GM18870 (cell line): ENCODE results near the gene DCAF10.
"Not testable (repeated sequence)": the region's sequence is repeated elsewhere in the genome, so short reads cannot be mapped to it uniquely, and the experiment has no call there.

Experiments
- ATAC-seq: cut with Tn5 transposase; IDR thresholded peaks from one replicate; pipeline ENCODE4 v1.9.1; 2021; ENCODE audit warnings: moderate library complexity; ENCODE audit not compliant: unreplicated experiment

DCAF10 gene

DNA sequence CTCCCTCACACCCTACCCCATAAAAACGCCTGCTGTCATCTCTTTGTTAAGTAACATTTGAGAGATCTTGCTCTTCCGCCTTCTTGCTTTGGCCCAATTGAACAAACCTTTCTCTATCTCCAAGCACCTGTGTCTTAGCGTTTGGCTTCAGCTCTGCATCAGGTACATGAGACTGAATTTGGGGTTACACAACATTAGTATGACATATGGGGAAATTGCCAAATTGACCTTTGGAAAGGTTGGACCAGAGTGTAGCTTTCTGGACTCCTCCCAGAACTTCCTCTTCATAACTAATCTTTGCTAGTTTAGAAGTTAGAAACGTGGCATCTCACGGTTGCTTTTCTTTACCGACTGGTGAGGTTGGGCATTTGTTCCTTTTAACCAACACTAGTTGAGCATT is 12.3 kb upstream of the DCAF10 start:
- ATAC-seq: no peak

DNA sequence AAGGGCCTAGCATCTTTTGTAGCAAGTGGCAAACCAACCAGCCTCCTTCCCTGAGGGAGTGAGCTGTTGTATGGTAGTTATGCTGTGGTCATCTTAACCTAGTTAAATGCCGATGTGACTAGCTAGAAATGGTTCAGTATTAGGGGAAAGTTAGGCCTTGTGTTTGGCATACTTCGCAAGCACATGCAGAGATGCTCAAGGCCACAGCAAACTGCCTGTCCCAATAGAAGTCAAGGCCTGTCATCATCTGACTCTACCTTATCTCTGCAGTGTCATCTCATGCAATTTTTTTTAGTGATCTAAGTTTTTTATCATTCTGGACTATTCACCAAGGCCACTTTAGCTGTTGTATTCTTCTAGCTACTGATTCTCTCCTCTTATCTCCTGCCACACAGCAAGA is 10.5 kb upstream of the DCAF10 start:
- no peak for ATAC-seq

DNA sequence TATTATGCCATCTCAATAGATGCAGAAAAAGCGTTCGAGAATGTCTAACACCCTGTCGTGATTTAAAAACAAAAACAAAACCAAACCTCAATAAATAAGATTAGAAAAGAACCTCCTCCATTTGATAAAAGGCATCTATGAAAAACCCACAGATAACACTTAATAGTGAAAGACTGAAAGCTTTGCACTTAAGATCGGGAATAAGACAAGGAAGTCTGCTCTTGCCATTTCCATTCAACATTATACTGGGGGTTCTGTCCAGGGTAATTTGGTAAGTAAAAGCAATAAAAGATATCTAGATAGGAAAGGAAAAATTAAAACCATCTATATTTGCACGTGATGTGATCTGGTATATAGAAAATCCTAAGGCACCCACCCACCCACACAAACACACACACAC is 8.5 kb upstream of the DCAF10 start:
- no peak for ATAC-seq

DNA sequence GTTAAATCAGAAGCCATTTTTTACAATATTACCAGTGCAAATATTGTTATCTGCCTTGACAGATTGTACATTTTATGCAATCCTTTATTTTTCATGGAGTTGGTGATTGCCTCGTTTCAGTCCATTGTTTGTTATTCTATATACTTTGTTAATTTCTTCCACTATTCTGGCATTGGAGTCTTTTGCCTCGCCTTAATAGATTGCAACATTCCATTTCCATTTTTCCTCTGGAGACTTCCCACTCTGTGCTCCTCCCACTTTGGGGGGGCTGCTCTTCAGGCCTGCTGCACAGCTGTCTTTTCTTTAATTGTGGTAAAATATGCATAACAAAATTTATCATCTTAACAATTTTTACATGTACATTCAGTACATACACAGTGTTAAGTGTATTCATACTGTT is 4.4 kb upstream of the DCAF10 start:
- no peak for ATAC-seq

- ATAC-seq: no peak
These were observed 1.9 kb upstream of the DCAF10 start for GRCh38 chr9:37798677-37799076.

GRCh38 chr9:37801287-37801850 is 772 bp downstream of the DCAF10 start:
- peak; percentile 11 for ATAC-seq

GRCh38 chr9:37801959-37802711 is 1.5 kb downstream of the DCAF10 start:
- ATAC-seq: no peak

DNA sequence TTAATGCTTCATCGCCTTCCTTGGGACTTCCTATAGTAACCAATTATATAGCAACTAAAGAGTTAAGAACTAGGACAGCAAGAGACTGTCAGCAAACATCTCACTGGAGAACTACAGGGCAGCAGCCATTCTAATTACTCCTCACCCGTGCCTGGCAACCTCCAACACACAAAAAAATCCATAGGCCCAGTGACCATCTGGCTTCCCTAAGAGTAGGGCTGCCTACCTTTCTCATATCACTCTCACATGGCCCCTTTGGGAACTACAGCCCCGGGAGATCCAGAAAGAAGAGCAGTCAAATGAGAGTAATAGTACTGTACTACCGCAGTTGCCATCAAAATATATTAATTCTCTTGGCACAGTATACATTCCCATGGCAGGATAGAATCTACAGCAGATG is 5.7 kb downstream of the DCAF10 start:
- ATAC-seq: no peak

DNA sequence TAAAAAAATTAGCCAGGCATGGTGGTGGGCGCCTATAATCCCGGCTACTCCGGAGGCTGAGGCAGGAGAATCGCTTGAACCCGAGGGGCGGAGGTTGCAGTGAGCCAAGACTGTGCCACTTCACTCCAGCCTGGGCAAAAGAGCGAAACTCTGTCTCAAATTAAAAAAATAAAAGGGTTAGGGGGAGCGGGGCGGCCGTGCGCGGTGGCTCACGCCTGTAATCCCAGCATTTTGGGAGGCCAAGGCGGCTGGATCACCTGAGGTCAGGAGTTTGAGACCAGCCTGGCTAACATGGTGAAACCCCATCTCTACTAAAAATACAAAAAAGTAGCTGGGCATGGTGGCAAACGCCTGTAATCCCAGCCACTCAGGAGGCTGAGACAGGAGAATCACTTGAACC is 9.1 kb downstream of the DCAF10 start:
- not testable (repeated sequence) for ATAC-seq

GRCh38 chr9:37811906-37812476 is 11.4 kb downstream of the DCAF10 start:
- ATAC-seq: no peak

DNA sequence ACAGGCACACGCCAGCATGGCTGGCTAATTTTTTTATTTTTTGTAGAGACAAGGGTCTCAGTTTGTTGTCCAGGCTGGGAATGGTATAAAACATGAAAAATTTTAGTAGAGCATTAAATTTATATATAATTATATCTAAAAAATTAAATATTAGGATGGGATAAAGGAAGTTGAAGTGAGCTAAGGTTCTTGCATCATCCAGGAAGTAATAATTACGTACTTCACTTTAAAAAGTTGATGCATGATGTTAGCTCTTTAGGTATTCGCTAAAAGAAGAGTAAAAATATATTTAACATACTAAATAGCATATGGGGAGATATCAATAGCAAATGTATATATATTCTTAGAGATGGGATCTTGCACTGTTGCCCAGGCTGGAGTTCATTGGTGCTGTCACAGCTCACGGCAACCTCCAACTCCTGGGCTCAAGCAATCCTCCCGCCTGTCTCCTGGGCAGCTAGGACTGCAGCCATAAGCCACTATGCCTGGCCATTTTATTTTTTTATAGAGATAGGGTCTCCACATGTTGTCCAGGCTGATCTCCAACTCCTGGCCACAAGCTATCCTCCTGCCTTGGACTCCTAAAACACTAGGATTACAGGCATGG is 12.3 kb downstream of the DCAF10 start:
- no peak for ATAC-seq

DNA sequence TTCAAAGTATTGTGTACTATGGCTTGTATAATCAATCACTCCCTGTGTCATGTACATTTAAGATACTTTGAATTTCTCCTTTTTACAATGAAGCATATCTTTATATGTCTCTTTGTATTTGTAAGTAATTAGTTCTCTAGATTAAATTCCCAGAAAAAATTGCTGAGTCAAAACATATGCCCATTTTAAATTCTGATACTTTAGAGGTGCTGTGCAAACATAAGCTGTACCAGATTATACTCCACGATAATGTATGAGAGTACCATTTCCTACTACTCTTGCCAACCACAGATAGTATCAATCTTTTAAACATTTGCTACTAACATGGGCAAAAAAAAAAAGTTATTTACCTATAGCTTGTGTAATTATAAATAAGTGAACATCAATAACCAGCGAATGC is 18.3 kb downstream of the DCAF10 start:
- ATAC-seq: no peak

GRCh38 chr9:37820142-37820541 is 19.5 kb downstream of the DCAF10 start:
- ATAC-seq: peak; percentile 63

DNA sequence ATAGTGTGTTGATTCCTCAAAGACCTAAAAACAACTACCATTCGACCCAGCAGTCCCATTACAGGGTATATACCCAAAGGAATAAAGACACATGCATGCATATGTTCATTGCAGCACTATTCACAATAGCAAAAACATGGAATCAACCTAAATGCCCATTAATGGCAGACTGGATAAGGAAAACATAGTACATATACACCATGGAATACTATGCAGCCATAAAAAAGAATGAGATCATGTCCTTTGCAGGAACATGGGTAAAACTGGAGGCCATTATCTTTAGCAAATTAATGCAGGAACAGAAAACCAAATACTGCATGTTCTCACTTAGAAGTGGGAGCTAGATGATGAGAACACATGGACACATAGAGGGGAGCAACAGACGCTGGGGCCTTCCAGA is 24.6 kb downstream of the DCAF10 start:
- not testable (repeated sequence) for ATAC-seq

DNA sequence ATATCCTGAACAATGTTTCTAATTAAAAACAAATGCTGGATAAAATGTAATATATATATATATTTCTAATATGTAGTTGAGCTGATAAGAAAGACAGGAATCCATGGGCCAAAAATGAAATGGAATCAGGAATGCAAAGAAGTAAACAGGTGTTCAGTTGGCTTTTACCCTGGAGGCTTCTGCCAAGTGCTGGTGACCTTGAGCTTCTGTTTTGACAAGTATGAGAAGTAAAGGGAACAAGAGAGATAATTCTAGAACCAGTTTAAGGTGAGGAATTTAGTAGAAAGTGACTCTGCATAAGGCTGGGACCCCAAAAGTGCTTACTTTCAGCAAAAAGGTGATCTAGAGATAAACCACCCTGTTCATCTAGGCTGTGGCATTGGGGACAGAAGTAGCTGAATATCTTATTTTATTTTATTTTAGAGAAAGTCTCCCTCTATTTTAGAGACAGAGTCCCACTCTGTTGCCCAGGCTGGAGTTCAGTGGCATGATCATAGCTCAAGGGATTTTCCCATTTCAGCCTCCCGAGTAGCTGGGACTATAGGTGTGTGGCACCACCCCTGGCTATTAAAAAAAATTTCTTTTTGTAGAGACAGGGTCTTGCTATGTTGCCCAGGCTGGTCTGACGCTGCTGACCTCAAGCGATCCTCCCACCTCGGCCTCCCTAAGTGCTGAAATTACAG is 27.0 kb downstream of the DCAF10 start:
- ATAC-seq: no peak

- ATAC-seq: no peak
These were observed 35.2 kb downstream of the DCAF10 start for GRCh38 chr9:37835821-37836220.

DNA sequence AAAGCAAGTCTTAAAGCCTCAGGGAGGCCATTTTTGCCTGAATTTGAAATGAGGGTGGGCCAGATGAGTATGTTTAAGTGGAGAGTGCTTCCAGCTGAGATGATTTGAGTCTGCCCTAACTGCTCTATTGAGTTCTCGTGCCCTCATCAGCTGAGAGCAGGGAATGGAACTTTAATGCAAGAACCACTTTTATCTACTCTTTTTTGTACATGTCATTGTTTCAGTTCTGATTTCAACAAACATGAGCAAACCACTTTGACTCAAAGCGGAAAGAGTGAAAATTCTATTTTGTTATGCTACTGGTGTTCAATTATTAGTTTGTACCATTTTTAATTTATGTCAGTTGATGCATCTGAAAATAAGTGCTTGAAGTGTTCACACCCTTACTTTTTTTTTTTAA is 35.8 kb downstream of the DCAF10 start:
- ATAC-seq: peak; percentile 92

DNA sequence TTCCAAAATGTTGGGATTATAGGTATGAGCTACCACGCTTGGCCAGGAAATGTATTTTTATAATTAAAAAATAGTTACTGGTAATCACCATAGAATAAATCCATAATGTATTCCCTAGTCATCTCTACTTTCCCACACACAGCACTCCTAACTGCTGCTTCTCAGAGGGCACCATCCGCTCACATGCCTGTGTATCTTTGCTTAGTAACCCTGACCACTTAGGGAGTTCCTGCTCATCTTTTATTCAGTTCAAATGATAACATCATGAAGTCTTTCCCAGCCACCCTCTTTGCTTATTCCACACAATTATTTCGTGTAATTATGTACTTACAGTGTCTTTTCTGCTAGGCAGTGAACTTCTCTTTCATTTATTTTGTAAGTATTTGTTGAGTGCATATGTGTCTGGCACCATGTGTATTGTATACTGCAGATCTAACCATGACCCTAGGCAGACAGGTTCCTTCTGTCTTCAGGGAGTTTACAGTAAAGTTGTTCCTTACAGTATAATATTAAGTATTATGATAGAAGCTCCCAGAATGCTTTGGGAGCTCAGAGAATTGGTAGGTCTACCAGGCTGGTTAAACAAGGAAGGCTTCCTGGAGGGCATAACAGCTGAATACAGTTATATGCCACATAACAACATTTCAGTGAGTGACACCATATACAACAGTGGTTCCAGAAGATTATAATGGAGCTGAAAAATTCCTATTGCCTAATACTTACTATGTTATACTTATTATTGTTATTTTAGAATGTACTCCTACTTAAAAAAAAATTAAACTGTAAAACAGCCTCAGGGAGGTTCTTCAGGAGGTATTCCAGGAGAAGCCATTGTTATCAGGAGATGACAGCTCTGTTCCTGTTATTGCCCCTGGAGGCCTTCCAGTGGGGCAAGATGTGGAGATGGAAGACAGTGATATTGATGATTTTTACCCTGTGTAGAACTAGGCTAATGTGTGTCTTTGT is 39.2 kb downstream of the DCAF10 start:
- no peak for ATAC-seq

DNA sequence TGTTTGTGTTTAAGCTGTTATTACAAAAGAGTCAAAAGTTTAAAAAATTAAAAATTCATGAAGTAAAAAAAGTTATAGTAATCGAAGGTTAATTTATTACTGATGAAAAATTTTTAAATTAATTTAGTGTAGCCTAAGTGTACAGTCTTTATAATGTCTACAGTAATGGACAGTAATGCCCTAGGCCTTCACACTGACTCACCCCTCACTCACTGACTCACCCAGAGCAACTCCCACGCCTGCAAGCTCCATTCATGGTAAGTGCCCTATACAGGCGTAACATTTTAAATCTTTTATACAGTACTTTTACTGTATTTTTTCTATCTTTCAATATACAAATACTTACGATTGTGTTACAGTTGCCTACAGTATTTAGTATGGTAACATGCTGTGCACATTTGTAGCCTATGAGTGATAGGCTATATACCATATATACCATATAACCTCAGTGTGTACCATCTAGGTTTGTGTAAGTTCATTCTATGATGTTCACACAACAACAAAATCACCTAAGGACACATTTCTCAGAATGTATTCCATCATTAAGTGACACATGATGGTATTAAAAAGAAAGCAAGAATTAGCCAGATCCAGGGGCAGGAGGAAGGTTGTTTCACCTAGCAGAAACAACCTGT is 40.1 kb downstream of the DCAF10 start:
- no peak for ATAC-seq

DNA sequence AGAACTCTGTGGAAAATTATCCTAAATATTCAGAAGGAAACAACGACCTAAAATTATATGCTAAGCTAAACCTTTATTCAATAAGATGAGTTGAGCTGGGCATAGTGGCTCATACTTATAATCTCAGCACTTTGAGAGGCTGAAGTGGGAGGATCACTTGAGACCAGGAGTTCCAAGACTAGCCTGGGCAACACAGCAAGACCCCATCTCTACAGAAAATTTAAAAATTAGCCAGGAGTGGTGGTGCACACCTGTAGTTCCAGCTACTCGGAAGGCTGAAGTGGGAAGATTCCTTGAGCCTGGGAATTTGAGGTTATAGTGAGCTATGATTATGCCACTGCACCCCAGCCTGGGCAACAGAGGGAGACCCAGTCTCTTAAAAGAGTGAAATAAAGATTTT is 51.6 kb downstream of the DCAF10 start:
- no peak for ATAC-seq
